OCI-LY7 (cell line): ENCODE measurements around the gene LZTS2. TPM values are rescaled to one million over a fixed set of nuclear protein-coding genes. Genes with fewer than 3 reads are reported as not detected.

Experiments used
- BruUV-seq: library from RNA; stranded (reverse); fragments of 400-500 nt; replicated peaks from 2 replicates; lab custom pipeline; 2021; lab: Mats Ljungman, UMichigan
- CTCF ChIA-PET: fragments of 300-600 bp; sonication (Branson Sonifier 250); formaldehyde crosslinking; loops from one replicate; lab custom pipeline; 2022; ENCODE audit warnings: antibody characterized with exemption; ENCODE audit not compliant: unreplicated experiment; lab: Charles Lee
- POLR2A ChIA-PET: fragments of 300-600 bp; sonication (Branson Sonifier 250); formaldehyde crosslinking; loops from one replicate; lab custom pipeline; 2022; ENCODE audit warnings: antibody characterized with exemption; lab: Charles Lee
- DNase-seq: peaks from one replicate; pipeline ENCODE4 v3.0.0-alpha.2; 2015; ENCODE audit warnings: low spot score
- H2AFZ ChIP-seq: fragments of 200-600 bp; sonication (generic), shearing (Covaris generic); 2 replicates; pipeline ENCODE4 v1.6.1; 2014; ENCODE audit warnings: mild to moderate bottlenecking, antibody characterized with exemption, low read length, moderate library complexity
- H3K27ac ChIP-seq: fragments of 200-600 bp; sonication (generic); 2 replicates; pipeline ENCODE4 v1.5.1; 2014; ENCODE audit warnings: mixed run types, low read depth, mild to moderate bottlenecking, moderate library complexity, low read length, inconsistent platforms; ENCODE audit not compliant: poor library complexity, severe bottlenecking
- H3K36me3 ChIP-seq: fragments of 200-600 bp; sonication (generic); 2 replicates; pipeline ENCODE4 v1.6.1; 2014; ENCODE audit warnings: mild to moderate bottlenecking, antibody characterized with exemption, low read length, moderate library complexity, mixed read lengths; ENCODE audit not compliant: insufficient read depth
- H3K4me1 ChIP-seq: fragments of 200-600 bp; sonication (generic); 2 replicates; pipeline ENCODE4 v1.5.1; 2014; ENCODE audit warnings: mild to moderate bottlenecking, low read length; ENCODE audit not compliant: insufficient read depth, poor library complexity, severe bottlenecking
- H3K4me2 ChIP-seq: fragments of 200-600 bp; sonication (generic); 2 replicates; pipeline ENCODE4 v1.6.1; 2014; ENCODE audit warnings: mild to moderate bottlenecking, low read length
- H3K4me3 ChIP-seq: fragments of 200-600 bp; sonication (generic); 2 replicates; pipeline ENCODE4 v1.5.1; 2014; ENCODE audit warnings: mild to moderate bottlenecking, low read depth, low read length; ENCODE audit not compliant: poor library complexity, severe bottlenecking
- H3K79me2 ChIP-seq: fragments of 200-600 bp; sonication (generic); 2 replicates; pipeline ENCODE4 v1.6.1; 2016; ENCODE audit warnings: low read depth, mild to moderate bottlenecking, low read length, moderate library complexity, mixed read lengths; ENCODE audit not compliant: insufficient read depth
- H3K9me2 ChIP-seq: fragments of 200-600 bp; sonication (generic); 2 replicates; pipeline ENCODE4 v1.6.1; 2016; ENCODE audit warnings: mild to moderate bottlenecking, low read length, mixed read lengths; ENCODE audit not compliant: insufficient read depth
- H3K9me3 ChIP-seq: fragments of 200-600 bp; sonication (generic); 2 replicates; pipeline ENCODE4 v1.6.1; 2014; ENCODE audit warnings: mild to moderate bottlenecking, mixed run types, low read length, mixed read lengths
- H4K20me1 ChIP-seq: fragments of 200-600 bp; sonication (generic); 2 replicates; pipeline ENCODE4 v1.6.1; 2014; ENCODE audit warnings: mild to moderate bottlenecking, antibody characterized with exemption, low read length, moderate library complexity, mixed read lengths; ENCODE audit not compliant: insufficient read depth
- EZH2phosphoT487 ChIP-seq: fragments of 200-600 bp; sonication (generic); IDR thresholded peaks from 2 replicates; pipeline ENCODE4 v1.6.1; 2018; ENCODE audit warnings: low read depth, borderline replicate concordance, mild to moderate bottlenecking, mixed run types, antibody characterized with exemption, low read length, moderate library complexity, mixed read lengths
- intact Hi-C: fragments of 100-400 bp; cut with micrococcal nuclease; formaldehyde crosslinking; loops from one replicate; pipeline ENCODE4 v1.10.0; 2022; ENCODE audit not compliant: unreplicated experiment
- total RNA-seq, 2 experiments: library from RNA; depleted of rRNA in 1 of 2; stranded (reverse); fragments of >200 nt in 1 of 2; shearing (Covaris generic) in 1 of 2; gene quantifications; 2 replicates each; pipeline ENCODE4 v1.2.3, GENCODE V29; 2014 to 2022
- TF ChIP-seq, protein P1 (sequence below): fragments of 200-600 bp; sonication (generic); conservative IDR thresholded peaks from 2 replicates; pipeline ENCODE4 v1.5.1; 2014; ENCODE audit warnings: mild to moderate bottlenecking, antibody characterized with exemption, low read length, moderate library complexity, mixed read lengths

Gene LZTS2
- total RNA-seq, 2 experiments from 2014 or later: 13.6 to 20.3 TPM

- intact Hi-C loops: loop anchor here (5.0 kb wide), 1 partner anchor 87 kb away; no protein-coding TSS in a partner anchor
- ChIA-PET CTCF (no interaction called here), POLR2A (interaction anchor here (1.0 to 1.3 kb wide), 2 partner anchors 10 to 12 kb away, joined by 5 read pairs; no protein-coding TSS in a partner anchor)
- BruUV-seq: no TSS peak
- no peak overlapping the region for H3K27ac ChIP-seq
- H3K4me1 ChIP-seq: peaks cover 78% of the 10 kb centered on the region
- H3K4me2 ChIP-seq: peak overlapping the region; percentile 76; the same call in 1 of the 2 replicates
- H3K9me2 ChIP-seq: no peaks in the 10 kb centered on the region
- H4K20me1 ChIP-seq: peaks cover 13% of the 10 kb centered on the region; the same call in 1 of the 2 replicates
- H3K36me3 ChIP-seq: peaks cover 48% of the 10 kb centered on the region
- peaks cover 66% of the 10 kb centered on the region for H3K79me2 ChIP-seq
- no peaks in the 10 kb centered on the region for H3K9me3 ChIP-seq
- DNase-seq: no peak
- no peak overlapping the region for H3K4me3 ChIP-seq
- TF ChIP-seq, protein P1, sequence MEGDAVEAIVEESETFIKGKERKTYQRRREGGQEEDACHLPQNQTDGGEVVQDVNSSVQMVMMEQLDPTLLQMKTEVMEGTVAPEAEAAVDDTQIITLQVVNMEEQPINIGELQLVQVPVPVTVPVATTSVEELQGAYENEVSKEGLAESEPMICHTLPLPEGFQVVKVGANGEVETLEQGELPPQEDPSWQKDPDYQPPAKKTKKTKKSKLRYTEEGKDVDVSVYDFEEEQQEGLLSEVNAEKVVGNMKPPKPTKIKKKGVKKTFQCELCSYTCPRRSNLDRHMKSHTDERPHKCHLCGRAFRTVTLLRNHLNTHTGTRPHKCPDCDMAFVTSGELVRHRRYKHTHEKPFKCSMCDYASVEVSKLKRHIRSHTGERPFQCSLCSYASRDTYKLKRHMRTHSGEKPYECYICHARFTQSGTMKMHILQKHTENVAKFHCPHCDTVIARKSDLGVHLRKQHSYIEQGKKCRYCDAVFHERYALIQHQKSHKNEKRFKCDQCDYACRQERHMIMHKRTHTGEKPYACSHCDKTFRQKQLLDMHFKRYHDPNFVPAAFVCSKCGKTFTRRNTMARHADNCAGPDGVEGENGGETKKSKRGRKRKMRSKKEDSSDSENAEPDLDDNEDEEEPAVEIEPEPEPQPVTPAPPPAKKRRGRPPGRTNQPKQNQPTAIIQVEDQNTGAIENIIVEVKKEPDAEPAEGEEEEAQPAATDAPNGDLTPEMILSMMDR: no peak
- no peak for TF ChIP-seq EZH2phosphoT487
- H2AFZ ChIP-seq: no peak overlapping the region
Measured at GRCh38 chr10:101054876-101055275, 55.3 kb downstream of the LZTS2 start.

DNA sequence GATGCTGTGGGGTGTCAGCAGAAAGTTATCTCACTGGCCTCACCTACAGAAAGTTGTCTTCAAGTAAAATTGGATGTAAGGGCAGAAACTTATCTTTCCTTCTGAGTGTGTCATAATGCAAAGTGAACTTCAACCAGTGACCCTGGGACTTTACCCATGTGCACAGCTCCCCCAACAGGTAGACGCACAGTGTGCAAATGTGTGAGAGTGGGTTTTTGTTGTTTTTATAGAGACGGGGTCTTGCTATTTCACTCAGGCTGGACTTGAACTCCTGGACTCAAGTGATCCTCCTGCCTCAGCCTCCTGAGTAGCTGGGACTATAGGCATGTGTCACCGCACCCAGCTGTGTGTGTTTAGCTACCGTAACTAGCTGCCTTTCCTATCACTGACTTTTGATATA lies 55.8 kb downstream of the LZTS2 start:
- ChIA-PET CTCF (no interaction called here), POLR2A (interaction anchor here (0.5 to 1.3 kb wide), 2 partner anchors 13 to 521 kb away, joined by 3 to 5 read pairs; no protein-coding TSS in a partner anchor)
- H3K4me1 ChIP-seq: peaks cover 72% of the 10 kb centered on the region
- no peaks in the 10 kb centered on the region for H3K9me3 ChIP-seq
- no peaks in the 10 kb centered on the region for H3K9me2 ChIP-seq
- H2AFZ ChIP-seq: no peak overlapping the region
- H3K79me2 ChIP-seq: peaks cover 72% of the 10 kb centered on the region
- H4K20me1 ChIP-seq: peaks cover 13% of the 10 kb centered on the region; the same call in 1 of the 2 replicates
- H3K4me2 ChIP-seq: peak overlapping the region; percentile 76
- no peak for TF ChIP-seq EZH2phosphoT487
- TF ChIP-seq, protein P1: peak; percentile 77
- intact Hi-C loops: loop anchor here (5.0 kb wide), 1 partner anchor 87 kb away; no protein-coding TSS in a partner anchor
- peaks cover 48% of the 10 kb centered on the region for H3K36me3 ChIP-seq
- no peak overlapping the region for H3K27ac ChIP-seq
- no TSS peak for BruUV-seq
- no peak for DNase-seq
- H3K4me3 ChIP-seq: no peak overlapping the region
